NCI-H748 (cell line): ENCODE measurements around the gene SEPHS2.
"Not testable (repeated sequence)": the region's sequence is repeated elsewhere in the genome, so short reads cannot be mapped to it uniquely, and the experiment has no call there.

Experiments
- DNase-seq: peaks from one replicate; lab custom pipeline; 2025; ENCODE audit not compliant: unreplicated experiment; lab: John Stamatoyannopoulos, UW

SEPHS2 gene

GRCh38 chr16:30470170-30470512, 24.5 kb upstream of the SEPHS2 start:
- DNase-seq: no peak

- no peak for DNase-seq
Measured at GRCh38 chr16:30464078-30464477, 18.4 kb upstream of the SEPHS2 start.

- DNase-seq: not testable (repeated sequence)
Measured at GRCh38 chr16:30461426-30461825, 15.8 kb upstream of the SEPHS2 start.

GRCh38 chr16:30459456-30459855, 13.8 kb upstream of the SEPHS2 start:
- no peak for DNase-seq

- no peak for DNase-seq
Measured at GRCh38 chr16:30458561-30459394, 13.1 kb upstream of the SEPHS2 start.

GRCh38 chr16:30457743-30458560, 12.3 kb upstream of the SEPHS2 start:
- no peak for DNase-seq

GRCh38 chr16:30457256-30457655, 11.6 kb upstream of the SEPHS2 start:
- no peak for DNase-seq

GRCh38 chr16:30456302-30456701, 10.6 kb upstream of the SEPHS2 start:
- DNase-seq: no peak

- not testable (repeated sequence) for DNase-seq
Measured at GRCh38 chr16:30452709-30453580, 7.3 kb upstream of the SEPHS2 start.

- no peak for DNase-seq
Measured at GRCh38 chr16:30449116-30449435, 3.4 kb upstream of the SEPHS2 start.

GRCh38 chr16:30447512-30448226, 2.0 kb upstream of the SEPHS2 start:
- DNase-seq: no peak

GRCh38 chr16:30446203-30446595, 525 bp upstream of the SEPHS2 start:
- DNase-seq: no peak

- DNase-seq: peak; percentile 33
Measured at GRCh38 chr16:30445149-30445407, 596 bp downstream of the SEPHS2 start.

- DNase-seq: peak; percentile 26
Measured at GRCh38 chr16:30444231-30445148, 1.2 kb downstream of the SEPHS2 start.

- no peak for DNase-seq
Measured at GRCh38 chr16:30443631-30444030, 2.0 kb downstream of the SEPHS2 start.

- DNase-seq: no peak
Measured at GRCh38 chr16:30439720-30440348, 5.8 kb downstream of the SEPHS2 start.

- no peak for DNase-seq
Measured at GRCh38 chr16:30438835-30439234, 6.8 kb downstream of the SEPHS2 start.

- peak; percentile 37 for DNase-seq
Measured at GRCh38 chr16:30437511-30438046, 8.1 kb downstream of the SEPHS2 start.

- DNase-seq: no peak
Measured at GRCh38 chr16:30434852-30435251, 10.8 kb downstream of the SEPHS2 start.
